Epithelial cell of proximal tubule (primary cell): ENCODE measurements around the gene TRIM46. TPM values are rescaled to one million over a fixed set of nuclear protein-coding genes. Genes with fewer than 3 reads are reported as not detected.

ENCODE experiments used
- DNase-seq: peaks from one replicate; pipeline ENCODE4 v3.0.0-alpha.2; 2011; ENCODE audit warnings: low read depth
- H3K4me3 ChIP-seq: 2 replicates; pipeline ENCODE4 v1.5.1; 2011; ENCODE audit warnings: low read depth, mild to moderate bottlenecking, low read length
- CTCF ChIP-seq: conservative IDR thresholded peaks from 2 replicates; pipeline ENCODE4 v1.5.1; 2012; ENCODE audit warnings: low read depth, mild to moderate bottlenecking, low read length
- total RNA-seq: library from RNA; depleted of rRNA; stranded (reverse); fragments of >200 nt; gene quantifications from 2 replicates; pipeline ENCODE4 v1.2.3, GENCODE V29; 2015

Gene TRIM46
- total RNA-seq, 1 donor from 2014 or later: 9.4 TPM

- no peak for DNase-seq
- no peak overlapping the region for H3K4me3 ChIP-seq
- peak; percentile 92 for TF ChIP-seq CTCF
Measured at GRCh38 chr1:155176544-155177071, 3.0 kb downstream of the TRIM46 start.

GRCh38 chr1:155177192-155177917, 3.7 kb downstream of the TRIM46 start:
- no peak for TF ChIP-seq CTCF
- no peak for DNase-seq
- no peak overlapping the region for H3K4me3 ChIP-seq

- H3K4me3 ChIP-seq: no peak overlapping the region
- no peak for TF ChIP-seq CTCF
- DNase-seq: no peak
Measured at GRCh38 chr1:155177918-155178281, 4.3 kb downstream of the TRIM46 start.

- no peak for TF ChIP-seq CTCF
- no peak overlapping the region for H3K4me3 ChIP-seq
- DNase-seq: no peak
Measured at GRCh38 chr1:155178441-155179111, 4.9 kb downstream of the TRIM46 start.

- TF ChIP-seq CTCF: no peak
- H3K4me3 ChIP-seq: no peak overlapping the region
- no peak for DNase-seq
Measured at GRCh38 chr1:155179112-155180031, 5.7 kb downstream of the TRIM46 start.

GRCh38 chr1:155181371-155182051, 7.9 kb downstream of the TRIM46 start:
- DNase-seq: no peak
- TF ChIP-seq CTCF: no peak
- H3K4me3 ChIP-seq: no peak overlapping the region
